GM12872 (cell line): ENCODE data around the gene DPYSL3.

Experiments
- CTCF ChIP-seq: IDR thresholded peaks from 3 replicates; pipeline ENCODE4 v1.5.1; 2011; ENCODE audit warnings: low read depth, mild to moderate bottlenecking, low read length, moderate library complexity; ENCODE audit not compliant: insufficient read depth

Gene DPYSL3

GRCh38 chr5:147547730-147548129 lies 37.9 kb upstream of the DPYSL3 start:
- no peak for TF ChIP-seq CTCF

- no peak for TF ChIP-seq CTCF
Measured at GRCh38 chr5:147544556-147544955, 34.7 kb upstream of the DPYSL3 start.

GRCh38 chr5:147539053-147539452 lies 29.2 kb upstream of the DPYSL3 start:
- no peak for TF ChIP-seq CTCF

GRCh38 chr5:147538236-147538635 lies 28.4 kb upstream of the DPYSL3 start:
- no peak for TF ChIP-seq CTCF

GRCh38 chr5:147534172-147534951 lies 24.5 kb upstream of the DPYSL3 start:
- no peak for TF ChIP-seq CTCF

GRCh38 chr5:147532156-147532555 lies 22.3 kb upstream of the DPYSL3 start:
- no peak for TF ChIP-seq CTCF

GRCh38 chr5:147530530-147531389 lies 20.9 kb upstream of the DPYSL3 start:
- no peak for TF ChIP-seq CTCF
